GM10847 (cell line): Measurements from ENCODE around the gene SEMA3F.

ENCODE experiments used
- POLR2A ChIP-seq: IDR thresholded peaks from 2 replicates; pipeline ENCODE4 v1.6.1; 2011; ENCODE audit not compliant: insufficient read length; ENCODE audit errors: extremely low read depth

SEMA3F gene

GRCh38 chr3:50203113-50203808 lies 48.1 kb downstream of the SEMA3F start:
- no peak for TF ChIP-seq POLR2A

DNA sequence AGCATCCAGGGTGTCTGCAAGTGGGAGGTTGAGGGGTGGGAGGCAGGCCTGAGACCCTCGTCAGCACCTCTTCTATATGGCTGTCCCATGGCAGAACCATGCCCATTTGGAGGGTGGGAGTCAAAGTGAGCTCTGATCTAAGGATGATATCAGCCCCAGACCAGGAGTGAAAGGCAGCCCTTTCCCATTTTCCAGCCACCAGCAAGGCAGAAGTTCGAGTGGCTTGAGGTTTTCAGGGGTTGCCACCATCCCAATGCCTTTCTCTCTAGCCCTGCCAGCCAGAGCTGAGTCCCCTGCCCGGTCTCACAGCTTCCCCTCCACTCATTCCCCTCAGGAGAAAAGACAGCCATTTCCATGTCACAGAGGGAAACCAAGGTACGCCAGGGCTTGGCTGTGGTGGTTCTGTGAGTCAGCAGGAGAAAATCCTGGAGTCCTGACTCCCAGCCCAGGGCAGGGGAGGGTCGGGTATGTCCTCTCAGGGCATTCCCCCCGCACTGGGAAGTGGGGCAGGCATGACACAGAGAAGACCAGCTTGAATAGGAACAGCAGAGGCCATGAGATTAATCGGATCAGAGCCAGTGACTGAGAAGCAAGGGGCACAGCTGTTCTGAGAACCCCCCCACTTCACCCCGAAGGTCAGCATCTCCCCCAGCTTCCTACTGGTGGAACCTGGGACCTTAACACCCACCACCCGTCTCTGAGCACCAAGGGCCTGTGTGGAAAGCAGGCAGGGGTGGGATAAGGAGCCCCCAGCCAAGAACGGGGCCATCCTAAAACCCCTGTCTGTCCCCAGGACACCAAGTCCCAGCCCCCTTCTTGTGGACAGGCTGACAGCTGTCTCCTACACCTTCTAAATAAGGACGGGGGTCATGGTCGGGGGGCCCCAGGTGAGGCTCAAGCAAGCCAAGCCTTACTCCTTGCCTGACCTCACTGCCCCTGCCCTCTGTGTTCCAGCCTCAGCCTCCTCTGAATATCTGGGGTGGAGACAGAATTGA lies 49.0 kb downstream of the SEMA3F start:
- TF ChIP-seq POLR2A: no peak

DNA sequence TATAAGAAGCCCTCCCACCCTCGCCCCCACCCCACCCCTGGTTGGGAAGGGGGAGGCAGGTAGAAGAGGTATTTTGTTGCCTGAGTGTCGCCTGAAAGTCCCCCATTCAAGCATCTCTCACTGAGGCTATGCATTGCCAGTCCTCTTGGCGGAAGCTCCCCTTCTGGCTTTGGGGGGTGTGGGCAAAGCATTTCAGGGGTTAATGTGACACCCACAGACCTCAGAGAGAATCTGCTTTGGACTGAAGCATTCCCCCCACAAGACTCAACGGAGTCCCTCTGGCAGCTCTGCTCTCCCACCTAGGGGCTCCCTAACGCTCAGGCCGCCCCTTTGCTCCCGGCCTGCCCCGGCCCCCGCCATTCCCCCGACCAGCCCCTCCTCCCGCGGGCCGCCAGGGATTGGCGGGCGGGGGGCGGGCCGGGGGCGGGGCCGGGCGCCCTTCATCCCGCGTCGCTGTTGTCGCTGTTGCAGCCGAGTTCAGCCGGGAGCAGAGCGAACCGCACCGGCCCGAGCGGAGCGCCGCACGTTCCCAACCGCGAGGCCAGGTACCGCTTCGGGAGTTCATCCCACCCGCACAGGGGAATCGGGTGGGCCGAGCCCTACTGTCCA lies 49.8 kb downstream of the SEMA3F start, which contains the start of gene SLC38A3:
Gene SLC38A3 (plus strand): TSS at position 468 of the 609 bp plus-strand sequence. CDS start 8,929 bp downstream, outside the sequence.
- TF ChIP-seq POLR2A: no peak

DNA sequence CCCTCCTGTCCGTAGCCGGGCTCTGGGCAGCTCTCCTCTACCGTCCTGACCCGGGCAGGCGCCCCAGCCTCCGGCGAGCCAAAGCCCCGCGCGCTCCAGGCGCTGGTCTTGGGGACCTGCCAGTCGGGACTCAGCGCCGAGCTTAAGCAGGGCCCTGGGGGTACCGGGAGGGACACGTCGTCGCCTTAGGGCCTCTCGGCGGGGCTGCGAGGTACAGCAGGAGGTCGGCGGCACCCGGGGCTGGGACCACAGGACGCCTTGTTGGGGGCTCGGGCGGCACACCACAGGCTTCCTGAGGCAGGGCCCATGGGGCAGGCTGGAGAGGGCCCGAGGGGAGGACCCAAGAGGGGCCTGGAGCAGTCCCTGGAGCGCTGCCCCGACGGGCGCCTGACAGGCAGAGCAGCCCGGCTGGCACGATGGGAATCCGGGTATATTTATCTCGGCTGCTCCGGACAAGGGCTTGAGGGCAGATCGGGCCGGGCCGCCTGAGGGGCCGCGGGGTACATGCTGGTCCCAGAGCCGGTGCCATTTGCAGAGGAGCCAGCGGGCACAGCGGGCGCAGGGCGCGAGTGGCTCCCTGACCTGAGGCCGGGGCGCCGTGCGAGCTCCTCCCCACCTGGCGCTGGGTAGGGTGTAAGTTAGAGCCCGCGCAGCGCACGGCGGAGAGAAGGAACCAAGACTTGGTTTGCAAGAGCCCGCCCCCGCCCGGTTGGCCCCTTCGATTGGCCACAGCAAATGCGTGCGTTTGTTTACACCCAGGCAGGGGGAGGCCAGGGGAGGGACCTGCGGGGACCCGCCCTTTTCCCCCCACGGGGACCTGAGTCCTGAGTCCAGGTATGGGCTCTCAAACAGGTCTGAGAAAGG lies 50.5 kb downstream of the SEMA3F start:
- no peak for TF ChIP-seq POLR2A

DNA sequence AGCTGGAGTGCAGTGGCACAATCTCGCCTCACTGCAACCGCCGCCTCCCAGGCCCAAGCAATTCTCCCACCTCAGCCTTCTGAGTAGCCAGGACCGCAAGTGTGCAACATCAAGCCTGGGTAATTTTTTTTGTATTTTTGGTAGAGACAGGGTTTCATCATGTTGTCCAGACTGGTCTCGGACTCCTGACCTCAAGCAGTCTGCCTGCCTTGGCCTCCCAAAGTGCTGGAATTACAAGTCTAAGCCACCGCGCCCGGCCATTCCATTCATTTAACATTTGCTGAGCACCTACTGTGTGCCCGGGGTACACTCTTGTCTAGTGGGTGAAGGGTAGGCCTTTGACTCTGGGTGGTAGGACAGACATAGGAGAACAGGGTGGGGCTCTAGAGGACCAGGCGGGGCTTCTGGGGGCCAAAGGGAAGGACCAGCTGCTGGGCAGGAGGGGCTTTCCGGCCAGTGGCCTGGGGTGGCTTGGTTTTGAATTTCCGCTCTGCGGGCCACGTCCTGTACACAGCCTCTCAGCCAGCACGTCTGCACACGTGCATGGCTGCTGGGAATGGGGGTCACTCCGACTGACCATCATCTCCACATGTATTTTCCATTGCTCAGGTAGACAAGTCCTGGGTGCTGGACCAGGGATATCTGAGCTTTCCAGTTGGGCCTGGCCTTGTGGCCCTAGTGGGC lies 52.4 kb downstream of the SEMA3F start:
- no peak for TF ChIP-seq POLR2A

DNA sequence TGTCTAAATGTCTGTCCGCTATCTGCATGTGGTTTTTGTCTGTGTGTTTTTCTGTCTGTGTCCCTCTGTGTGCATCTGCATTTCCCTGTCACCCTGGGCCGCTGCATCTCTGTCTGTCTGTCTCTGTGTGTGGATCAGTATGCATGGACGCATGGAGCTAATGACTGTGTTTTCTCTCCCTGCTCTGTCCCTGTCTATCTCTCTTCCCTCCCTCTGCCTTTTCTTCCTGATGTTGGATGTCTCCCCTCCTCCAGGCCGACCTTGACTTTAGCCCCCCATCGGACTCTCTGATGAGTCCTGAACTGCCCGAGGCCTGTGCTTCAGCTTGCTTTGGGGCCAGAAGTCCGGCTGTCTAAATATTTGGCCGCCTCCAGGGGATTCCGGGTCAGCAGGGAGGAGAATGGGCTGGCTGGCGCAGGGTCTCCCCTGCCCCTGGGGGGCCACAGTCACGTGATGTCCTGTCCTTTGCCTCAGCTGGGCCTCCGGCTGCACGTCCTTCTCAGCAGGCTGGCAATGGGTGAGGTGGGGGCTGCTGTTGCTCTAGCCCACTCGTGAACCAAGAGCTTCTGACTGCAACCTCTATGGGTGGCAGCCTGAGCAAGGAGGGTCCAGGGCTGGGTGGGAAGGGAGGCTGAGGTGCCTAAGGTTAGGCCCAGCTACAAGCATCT lies 53.7 kb downstream of the SEMA3F start:
- TF ChIP-seq POLR2A: no peak

DNA sequence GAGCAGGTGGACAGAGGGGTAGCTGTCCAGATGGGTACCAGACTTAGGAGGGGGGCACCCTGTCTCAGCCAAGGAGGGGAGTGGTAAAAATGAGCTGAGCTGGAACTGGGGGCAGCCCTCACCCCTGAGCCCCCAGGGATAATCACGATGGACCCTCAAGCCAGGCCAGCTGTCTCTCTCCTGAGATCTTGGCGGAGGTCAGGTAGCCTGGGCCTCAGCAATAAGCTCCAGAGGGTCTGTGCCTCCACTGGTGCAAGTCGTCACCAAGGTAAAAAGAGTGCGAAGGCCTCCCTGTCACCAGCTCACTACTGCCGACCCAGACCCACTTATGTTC lies 55.0 kb downstream of the SEMA3F start:
- no peak for TF ChIP-seq POLR2A

GRCh38 chr3:50210510-50211367 lies 55.6 kb downstream of the SEMA3F start:
- no peak for TF ChIP-seq POLR2A

GRCh38 chr3:50211930-50212329 lies 56.8 kb downstream of the SEMA3F start:
- TF ChIP-seq POLR2A: no peak

DNA sequence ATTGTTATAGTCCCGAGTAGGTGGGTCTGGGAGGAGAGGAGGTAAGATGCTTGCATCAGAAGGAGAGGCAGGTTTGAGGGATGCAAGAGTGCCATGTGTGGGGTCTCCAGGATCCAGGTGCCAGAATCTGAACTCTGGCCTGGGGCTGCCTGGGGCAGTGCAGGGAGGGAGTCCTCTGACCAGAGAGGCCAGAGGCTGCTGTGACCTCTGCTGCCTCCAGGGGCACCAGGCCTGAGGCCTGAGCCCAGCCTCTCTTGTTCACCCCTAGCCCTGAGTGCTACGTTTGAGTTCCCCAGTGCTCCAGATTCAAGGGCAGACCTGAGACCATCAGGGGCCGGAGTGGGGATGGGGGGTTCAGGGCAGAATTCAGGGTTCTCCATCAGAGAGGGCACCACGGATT lies 57.4 kb downstream of the SEMA3F start:
- no peak for TF ChIP-seq POLR2A

GRCh38 chr3:50212971-50213370 lies 57.8 kb downstream of the SEMA3F start:
- TF ChIP-seq POLR2A: no peak

- TF ChIP-seq POLR2A: no peak
These were observed 58.2 kb downstream of the SEMA3F start for GRCh38 chr3:50213373-50213772.

DNA sequence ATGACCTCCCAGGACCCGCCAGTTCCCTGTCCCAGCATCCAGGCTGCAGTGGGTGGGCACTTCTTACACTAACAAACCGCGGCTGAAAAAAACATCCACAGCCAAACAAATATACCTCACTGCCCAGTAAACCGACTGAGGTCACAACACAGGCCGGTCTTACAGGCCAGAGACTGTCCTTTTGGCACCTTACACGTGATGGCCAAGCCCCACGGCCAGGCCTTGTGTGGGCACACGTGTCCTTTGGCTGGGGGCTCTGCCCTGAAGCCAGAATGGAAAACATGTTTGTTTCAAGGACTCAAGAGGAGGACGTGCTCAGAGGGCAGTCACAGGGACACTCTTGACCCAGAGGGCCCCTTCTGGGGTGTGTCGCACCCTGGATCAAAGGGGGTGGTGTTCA lies 59.7 kb downstream of the SEMA3F start:
- no peak for TF ChIP-seq POLR2A

GRCh38 chr3:50215529-50215928 lies 60.4 kb downstream of the SEMA3F start:
- no peak for TF ChIP-seq POLR2A
